HEK293 (cell line): ENCODE data around the gene ZNF613.
"Not testable (repeated sequence)": the region's sequence is repeated elsewhere in the genome, so short reads cannot be mapped to it uniquely, and the experiment has no call there.

ENCODE experiments used
- CTCF ChIA-PET: fragments of 350-600 bp; formaldehyde crosslinking; extraction: SDS; loops from one replicate; lab custom pipeline; 2021; ENCODE audit warnings: antibody characterized with exemption; lab: Yijun Ruan, JAX
- POLR2A ChIA-PET: fragments of 300-600 bp; formaldehyde crosslinking; extraction: SDS; loops from one replicate; lab custom pipeline; 2020; ENCODE audit warnings: antibody characterized with exemption, inconsistent platforms; lab: Yijun Ruan, JAX
- H3K27ac ChIP-seq: fragments of 200-500 bp; sonication (Bioruptor generic); 2 replicates; pipeline ENCODE4 v1.5.1; 2014; ENCODE audit warnings: low read depth, low read length, control low read depth, inconsistent platforms; ENCODE audit errors: extremely low read depth
- H3K36me3 ChIP-seq, 2 experiments: fragments of 200-500 bp in 1 of 2; sonication (Bioruptor generic) in 1 of 2; 1 replicate in 1 of 2; 2 replicates in 1 of 2; pipeline ENCODE4 v1.5.1; 2014 to 2017; ENCODE audit warnings: inconsistent platforms in 2 of 2, low read length in 2 of 2; ENCODE audit not compliant: control insufficient read depth in 2 of 2, insufficient read depth in 1 of 2
- H3K4me1 ChIP-seq: fragments of 200-500 bp; sonication (Bioruptor generic); 2 replicates; pipeline ENCODE4 v1.5.1; 2014; ENCODE audit warnings: mild to moderate bottlenecking, low read length, inconsistent platforms; ENCODE audit not compliant: control insufficient read depth, insufficient read depth
- H3K4me3 ChIP-seq: 2 replicates; pipeline ENCODE4 v1.5.1; 2011; ENCODE audit warnings: low read depth, mild to moderate bottlenecking, control low read depth, low read length, moderate library complexity
- H3K9me3 ChIP-seq: fragments of 200-500 bp; sonication (Bioruptor generic); 2 replicates; pipeline ENCODE4 v1.5.1; 2014; ENCODE audit warnings: low read depth, low read length, inconsistent platforms; ENCODE audit not compliant: control insufficient read depth, insufficient read depth
- FEZF1 ChIP-seq: fragments of 450-650 bp; formaldehyde crosslinking; IDR thresholded peaks from 2 replicates; pipeline ENCODE4 v1.5.1; 2016; ENCODE audit warnings: missing biosample characterization, missing genetic modification characterization
- GLI4 ChIP-seq: fragments of 450-650 bp; formaldehyde crosslinking; IDR thresholded peaks from 2 replicates; pipeline ENCODE4 v1.5.1; 2016; ENCODE audit warnings: missing biosample characterization, missing genetic modification characterization
- GLIS1 ChIP-seq: fragments of 450-650 bp; formaldehyde crosslinking; IDR thresholded peaks from 2 replicates; pipeline ENCODE4 v1.5.1; 2016; ENCODE audit warnings: missing biosample characterization, missing genetic modification characterization
- MEIS1 ChIP-seq: sonication (generic); formaldehyde crosslinking; IDR thresholded peaks from 2 replicates; pipeline ENCODE4 v1.8.1; 2022; ENCODE audit warnings: missing genetic modification reagents, mild to moderate bottlenecking, borderline replicate concordance
- OVOL3 ChIP-seq: fragments of 450-650 bp; formaldehyde crosslinking; IDR thresholded peaks from 2 replicates; pipeline ENCODE4 v1.5.1; 2016; ENCODE audit warnings: missing biosample characterization, missing genetic modification characterization
- PATZ1 ChIP-seq: fragments of 450-650 bp; formaldehyde crosslinking; IDR thresholded peaks from 2 replicates; pipeline ENCODE4 v1.5.1; 2016; ENCODE audit warnings: missing biosample characterization, missing genetic modification characterization
- SCRT1 ChIP-seq: fragments of 450-650 bp; formaldehyde crosslinking; IDR thresholded peaks from 2 replicates; pipeline ENCODE4 v1.5.1; 2016; ENCODE audit warnings: missing biosample characterization, missing genetic modification characterization, borderline replicate concordance
- ZBTB44 ChIP-seq: fragments of 450-650 bp; IDR thresholded peaks from 2 replicates; pipeline ENCODE4 v1.5.1; 2018; ENCODE audit warnings: missing biosample characterization, mild to moderate bottlenecking, missing genetic modification characterization
- ZBTB49 ChIP-seq: fragments of 450-650 bp; formaldehyde crosslinking; IDR thresholded peaks from 2 replicates; pipeline ENCODE4 v1.5.1; 2016; ENCODE audit warnings: missing biosample characterization, missing genetic modification characterization, low read depth
- ZFP37 ChIP-seq: fragments of 450-650 bp; formaldehyde crosslinking; IDR thresholded peaks from 2 replicates; pipeline ENCODE4 v1.5.1; 2016; ENCODE audit warnings: missing biosample characterization, missing genetic modification characterization
- ZNF16 ChIP-seq: fragments of 450-650 bp; formaldehyde crosslinking; IDR thresholded peaks from 2 replicates; pipeline ENCODE4 v1.5.1; 2016; ENCODE audit warnings: low read depth, missing biosample characterization, missing genetic modification characterization
- ZNF18 ChIP-seq: fragments of 450-650 bp; formaldehyde crosslinking; IDR thresholded peaks from 2 replicates; pipeline ENCODE4 v1.5.1; 2016; ENCODE audit warnings: missing biosample characterization, missing genetic modification characterization
- ZNF239 ChIP-seq: fragments of 450-650 bp; formaldehyde crosslinking; IDR thresholded peaks from 2 replicates; pipeline ENCODE4 v1.5.1; 2016; ENCODE audit warnings: missing biosample characterization, missing genetic modification characterization
- ZNF26 ChIP-seq: fragments of 450-650 bp; formaldehyde crosslinking; IDR thresholded peaks from 2 replicates; pipeline ENCODE4 v1.5.1; 2016; ENCODE audit warnings: missing biosample characterization, missing genetic modification characterization
- ZNF426 ChIP-seq: fragments of 450-650 bp; formaldehyde crosslinking; IDR thresholded peaks from 2 replicates; pipeline ENCODE4 v1.5.1; 2017; ENCODE audit warnings: missing biosample characterization, missing genetic modification characterization, mild to moderate bottlenecking, inconsistent platforms, moderate library complexity
- ZNF433 ChIP-seq: fragments of 450-650 bp; formaldehyde crosslinking; IDR thresholded peaks from 2 replicates; pipeline ENCODE4 v1.5.1; 2016; ENCODE audit warnings: missing biosample characterization, missing genetic modification characterization, low read depth
- ZNF621 ChIP-seq: fragments of 450-650 bp; formaldehyde crosslinking; IDR thresholded peaks from 2 replicates; pipeline ENCODE4 v1.5.1; 2017; ENCODE audit warnings: missing biosample characterization, missing genetic modification characterization
- ZNF626 ChIP-seq: fragments of 450-650 bp; sonication (Bioruptor Pico); formaldehyde crosslinking; IDR thresholded peaks from 2 replicates; pipeline ENCODE4 v1.5.1; 2018; ENCODE audit warnings: missing biosample characterization, missing genetic modification characterization, inconsistent platforms
- ZNF629 ChIP-seq: fragments of 450-650 bp; formaldehyde crosslinking; IDR thresholded peaks from 2 replicates; pipeline ENCODE4 v1.5.1; 2017; ENCODE audit warnings: missing biosample characterization, missing genetic modification characterization
- ZNF701 ChIP-seq: fragments of 450-650 bp; formaldehyde crosslinking; IDR thresholded peaks from 2 replicates; pipeline ENCODE4 v1.5.1; 2016; ENCODE audit warnings: missing biosample characterization, missing genetic modification characterization
- ZNF704 ChIP-seq: fragments of 450-650 bp; formaldehyde crosslinking; IDR thresholded peaks from 2 replicates; pipeline ENCODE4 v1.5.1; 2016; ENCODE audit warnings: missing biosample characterization, missing genetic modification characterization
- ZNF76 ChIP-seq: fragments of 450-650 bp; formaldehyde crosslinking; IDR thresholded peaks from 2 replicates; pipeline ENCODE4; 2016; ENCODE audit warnings: low read depth, missing biosample characterization, missing genetic modification characterization, borderline replicate concordance

The ZNF613 gene

GRCh38 chr19:51948975-51949374 is 21.7 kb downstream of the ZNF613 start:
- Histone ChIP-seq H3K4me1 (no peaks in the 10 kb centered on the region), H3K36me3 (peaks cover 3 to 17% of the 10 kb centered on the region in 2 experiments; a peak in 2 of 3 replicates), H3K9me3 (no peaks in the 10 kb centered on the region; the same call in none of the 2 replicates), H3K4me3 (no peak overlapping the region), H3K27ac (no peak overlapping the region)
- ChIA-PET CTCF (no interaction called here), POLR2A (no interaction called here)
- TF ChIP-seq ZNF26 (tag by site-specific recombination) (no peak), ZBTB49 (tag by site-specific recombination) (no peak), PATZ1 (tag by site-specific recombination) (no peak), ZNF239 (tag by site-specific recombination) (no peak), ZNF621 (tag by site-specific recombination) (no peak), ZNF704 (tag by site-specific recombination) (no peak), GLI4 (no peak), SCRT1 (no peak), FEZF1 (tag by site-specific recombination) (no peak), OVOL3 (no peak), ZNF426 (tag by site-specific recombination) (no peak)

GRCh38 chr19:51957846-51958245 is 30.6 kb downstream of the ZNF613 start:
- CTCF ChIA-PET, H3K4me1 ChIP-seq, H3K4me3 ChIP-seq, H3K27ac ChIP-seq, H3K9me3 ChIP-seq, POLR2A ChIA-PET, H3K36me3 ChIP-seq: not testable (repeated sequence)

GRCh38 chr19:51959791-51960190 is 32.5 kb downstream of the ZNF613 start:
- H3K36me3 ChIP-seq: peaks cover 0 to 5% of the 10 kb centered on the region in 2 experiments; a peak in 1 of 3 replicates
- H3K9me3 ChIP-seq: no peaks in the 10 kb centered on the region
- H3K4me3 ChIP-seq: no peak overlapping the region
- H3K27ac ChIP-seq: no peak overlapping the region
- ChIA-PET POLR2A (no interaction called here), CTCF (interaction anchor here (0.6 kb wide), 2 partner anchors 34 to 353 kb away, joined by 3 read pairs; no protein-coding TSS in a partner anchor)
- no peaks in the 10 kb centered on the region for H3K4me1 ChIP-seq
- TF ChIP-seq ZNF433 (tag by site-specific recombination): no peak
- TF ChIP-seq ZNF626 (tag by site-specific recombination): no peak
- TF ChIP-seq ZNF16 (tag by site-specific recombination): no peak
- TF ChIP-seq MEIS1 (CRISPR knock-in tag): no peak
- TF ChIP-seq ZNF701 (tag by site-specific recombination): no peak
- TF ChIP-seq ZNF629 (tag by site-specific recombination): no peak
- no peak for TF ChIP-seq GLIS1
- TF ChIP-seq ZNF76 (tag by site-specific recombination): no peak
- no peak for TF ChIP-seq ZFP37 (tag by site-specific recombination)
- no peak for TF ChIP-seq ZBTB44
- TF ChIP-seq ZNF18: no peak
